Measurements from ENCODE around the gene LIAS.

DNA sequence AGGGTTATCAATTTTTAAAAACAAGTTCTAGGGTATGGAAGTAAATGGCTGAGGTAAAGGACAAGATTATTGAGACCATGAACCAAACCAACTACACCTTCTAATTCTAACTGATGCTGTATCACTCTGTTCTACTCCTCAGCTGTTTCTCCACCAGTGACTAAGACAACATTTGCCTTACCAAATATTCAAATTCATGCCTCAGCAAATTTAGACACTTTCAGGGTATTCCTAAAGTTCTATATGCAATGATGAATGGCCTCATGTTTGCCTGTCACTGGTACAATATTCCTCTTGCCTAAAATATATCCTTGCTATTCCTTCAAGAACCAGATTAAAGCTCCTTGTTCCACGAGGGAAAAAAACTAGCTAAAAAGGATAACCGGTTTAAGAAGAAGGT, 5.1 kb upstream of the LIAS start:
- TF ChIP-seq SUZ12 (IDR thresholded peaks at IDR 0.05; ENCODE audit: extremely low read depth, insufficient read depth, insufficient read length) (no peak), ZNF274 (IDR thresholded peaks at IDR 0.05; ENCODE audit: low read depth, low read length) (no peak)
